ENCODE measurements around the gene YIPF6. TPM values are rescaled to one million over a fixed set of nuclear protein-coding genes. Genes with fewer than 3 reads are reported as not detected.
"Not testable (repeated sequence)": the region's sequence is repeated elsewhere in the genome, so short reads cannot be mapped to it uniquely, and the experiment has no call there.

Gene YIPF6
- 27.6 TPM for total RNA-seq

DNA sequence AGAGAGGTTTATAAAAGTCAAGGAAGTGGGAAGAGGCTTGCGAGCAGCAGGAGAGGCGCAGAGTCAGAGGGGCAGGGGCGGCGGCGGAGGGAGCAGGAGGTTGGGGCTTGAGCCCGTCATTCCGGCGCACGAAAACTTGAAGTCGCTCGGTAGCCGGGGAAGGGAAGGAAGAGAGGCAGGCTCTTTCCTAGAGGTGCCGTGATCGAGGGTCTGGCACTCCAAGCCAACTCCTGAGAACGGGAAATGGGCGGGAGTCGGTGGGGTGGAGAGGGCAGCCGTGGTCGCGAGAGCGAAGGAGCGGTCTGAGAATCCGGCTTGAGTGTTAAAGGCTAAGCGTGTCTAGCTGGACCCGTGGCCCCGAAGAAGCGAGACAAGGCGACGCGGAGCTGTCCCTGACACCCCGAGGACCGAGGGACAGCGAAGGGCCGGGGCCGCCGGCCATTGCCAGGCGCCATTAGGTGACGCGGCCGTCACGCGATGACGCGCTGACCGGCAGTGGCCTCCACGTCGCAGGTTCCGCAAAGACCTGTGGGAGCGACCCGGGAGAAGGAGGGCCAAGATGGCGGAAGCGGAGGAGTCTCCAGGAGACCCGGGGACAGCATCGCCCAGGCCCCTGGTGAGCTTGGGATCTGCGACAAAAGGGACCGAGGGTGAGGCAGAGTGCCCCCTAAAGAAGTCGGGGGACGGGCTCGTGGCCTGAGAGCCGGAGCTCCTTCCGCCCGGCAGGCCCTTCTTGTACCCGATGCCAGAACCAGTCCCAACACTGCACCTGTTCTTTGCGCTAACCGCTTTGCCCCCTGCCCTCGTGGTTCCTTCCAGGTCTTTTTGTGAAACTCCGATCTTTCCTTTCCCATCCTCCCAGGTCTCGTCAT is at the start of gene YIPF6:
Gene YIPF6, plus strand, starts transcription at position 544 of the 872 bp plus-strand sequence. Its CDS starts 16 bp downstream, at position 560.
- peak; percentile 40 for DNase-seq

DNA sequence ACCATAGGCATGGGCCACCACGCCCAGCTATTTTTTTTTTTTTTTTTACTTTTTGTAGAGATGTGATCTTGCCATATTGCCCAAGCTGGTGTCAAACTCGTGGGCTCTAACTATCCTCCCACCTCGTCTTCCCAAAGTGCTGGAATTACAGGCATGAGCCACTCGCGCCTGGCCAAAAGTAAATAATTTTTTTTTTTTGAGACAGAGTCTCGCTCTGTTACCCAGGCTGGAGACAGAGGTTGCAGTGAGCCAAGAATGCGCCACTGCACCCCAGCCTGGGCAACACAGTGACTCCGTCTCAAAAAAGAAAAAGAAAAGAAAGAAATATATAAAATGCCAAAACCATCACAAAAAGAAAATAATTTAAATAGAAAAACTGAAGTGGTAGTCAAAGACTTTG is 47.1 kb upstream of the YIPF6 start:
- no peak for DNase-seq

- DNase-seq = no peak
These were observed 44.2 kb upstream of the YIPF6 start for GRCh38 chrX:68454476-68455150.

- no peak for DNase-seq
These were observed 43.7 kb upstream of the YIPF6 start for GRCh38 chrX:68455151-68455510.

GRCh38 chrX:68461093-68461492 is 37.8 kb upstream of the YIPF6 start:
- DNase-seq = no peak

GRCh38 chrX:68461576-68461975 is 37.3 kb upstream of the YIPF6 start:
- no peak for DNase-seq

DNA sequence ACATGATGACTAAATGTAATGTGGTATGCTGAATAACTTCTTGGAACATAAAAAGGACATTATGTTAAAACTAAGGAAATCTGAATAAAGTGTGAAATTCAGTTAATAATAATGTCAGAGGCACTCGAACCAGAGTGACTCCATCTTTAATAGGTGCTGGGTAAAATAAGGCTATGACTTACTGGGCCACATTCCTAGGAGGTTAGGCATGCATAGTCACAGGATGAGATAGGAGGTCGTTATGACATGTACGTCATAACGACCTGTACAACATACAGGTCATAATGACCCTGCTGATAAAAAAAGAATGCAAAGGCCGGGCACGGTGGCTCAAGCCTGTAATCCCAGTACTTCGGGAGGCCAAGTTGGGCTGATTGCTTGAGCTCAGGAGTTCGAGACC is 36.7 kb upstream of the YIPF6 start:
- DNase-seq = no peak

- peak; percentile 19 for DNase-seq
These were observed 36.2 kb upstream of the YIPF6 start for GRCh38 chrX:68462653-68463052.

DNA sequence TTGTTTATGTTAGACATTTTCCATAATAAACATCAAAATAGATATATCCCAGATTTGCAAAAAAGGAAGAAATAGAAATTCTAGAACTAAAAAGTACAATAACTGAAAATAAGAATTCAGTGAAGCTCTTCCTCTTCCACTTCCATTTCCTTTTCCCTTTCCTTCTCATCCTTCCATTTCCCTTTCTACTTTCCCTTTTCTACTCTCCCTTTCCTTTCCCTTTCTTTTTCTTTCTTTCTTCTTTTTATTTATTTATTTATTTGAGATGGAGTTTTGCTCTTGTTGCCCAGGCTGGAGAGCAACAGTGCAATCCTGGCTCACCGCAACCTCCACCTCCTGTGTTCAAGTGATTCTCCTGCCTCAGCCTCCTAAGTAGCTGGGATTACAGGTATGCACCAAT is 35.0 kb upstream of the YIPF6 start:
- no peak for DNase-seq

- no peak for DNase-seq
These were observed 34.1 kb upstream of the YIPF6 start for GRCh38 chrX:68464796-68465195.

GRCh38 chrX:68480969-68481368 is 17.9 kb upstream of the YIPF6 start:
- no peak for DNase-seq

DNA sequence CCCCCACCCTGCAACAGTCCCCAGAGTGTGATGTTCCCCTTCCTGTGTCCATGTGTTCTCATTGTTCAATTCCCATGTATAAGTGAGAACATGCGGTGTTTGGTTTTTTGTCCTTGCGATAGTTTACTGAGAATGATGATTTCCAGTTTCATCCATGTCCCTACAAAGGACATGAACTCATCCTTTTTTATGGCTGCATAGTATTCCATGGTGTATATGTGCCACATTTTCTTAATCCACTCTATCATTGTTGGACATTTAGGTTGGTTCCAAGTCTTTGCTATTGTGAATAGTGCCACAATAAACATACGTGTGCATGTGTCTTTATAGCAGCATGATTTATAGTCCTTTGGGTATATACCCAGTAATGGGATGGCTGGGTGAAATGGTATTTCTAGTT is 12.7 kb upstream of the YIPF6 start:
- DNase-seq = not testable (repeated sequence)

GRCh38 chrX:68487254-68487653 is 11.6 kb upstream of the YIPF6 start:
- DNase-seq = no peak

DNA sequence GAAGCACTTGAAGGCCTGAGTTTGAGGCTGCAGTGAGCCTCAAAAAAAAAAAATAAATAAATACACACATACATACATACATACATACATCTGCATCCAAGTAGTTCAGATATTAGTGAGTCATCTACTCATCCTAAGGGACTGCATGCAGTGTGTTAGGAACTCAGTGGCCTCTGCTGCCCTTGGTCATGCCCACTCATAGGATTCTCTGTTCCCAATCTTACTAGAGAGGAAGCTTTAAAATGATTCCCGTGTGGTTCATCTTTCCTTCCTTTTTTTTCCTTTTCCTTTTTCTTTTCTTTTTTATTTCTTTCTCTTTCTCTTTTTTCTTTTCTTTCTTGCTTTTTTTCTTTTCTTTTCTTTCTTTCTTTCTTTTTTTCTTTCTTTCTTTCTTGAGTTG is 10.9 kb upstream of the YIPF6 start:
- DNase-seq = no peak

DNA sequence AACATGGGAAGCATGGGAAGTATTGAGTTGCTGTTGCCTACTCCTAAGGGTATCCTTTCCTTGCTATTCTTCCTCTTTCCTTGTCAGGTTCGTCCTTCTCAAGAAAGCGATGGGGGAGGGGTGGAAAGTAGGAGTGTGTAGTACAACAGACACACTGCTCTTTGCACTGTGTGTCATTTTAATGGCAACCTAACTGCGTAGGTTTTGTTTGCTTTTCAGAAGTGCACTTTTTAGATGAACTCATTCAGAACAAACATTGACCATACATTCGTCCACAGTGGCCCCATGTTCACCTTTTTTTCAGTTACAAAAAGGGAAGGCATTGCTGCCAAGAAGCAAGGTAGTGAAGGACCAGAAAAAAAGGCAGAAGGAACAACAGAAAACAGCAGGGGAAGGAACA is 10.2 kb upstream of the YIPF6 start:
- no peak for DNase-seq

DNA sequence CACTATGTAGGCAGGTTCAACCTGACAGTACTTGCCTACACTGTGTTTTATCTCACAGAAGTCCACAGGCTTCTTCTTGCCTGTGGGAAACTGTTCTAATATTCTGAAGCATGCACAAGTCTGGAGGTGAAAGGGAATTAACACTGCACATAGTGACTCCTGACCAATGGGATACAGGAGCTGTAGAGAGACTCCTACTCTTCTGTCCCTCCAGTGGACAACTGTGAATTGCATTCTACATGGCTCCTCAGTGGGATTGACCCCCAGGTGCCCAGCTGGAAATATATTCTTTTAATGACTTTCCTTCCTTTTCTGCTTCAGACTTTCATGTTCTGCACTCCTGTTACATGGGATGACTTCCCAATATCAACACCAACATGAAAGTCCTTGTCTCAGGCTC is 8.2 kb upstream of the YIPF6 start:
- DNase-seq = no peak

GRCh38 chrX:68492583-68492982 is 6.3 kb upstream of the YIPF6 start:
- DNase-seq = no peak

- not testable (repeated sequence) for DNase-seq
These were observed 5.1 kb upstream of the YIPF6 start for GRCh38 chrX:68493776-68494175.

- no peak for DNase-seq
These were observed 775 bp upstream of the YIPF6 start for GRCh38 chrX:68498044-68498507.

- DNase-seq = no peak
These were observed 973 bp downstream of the YIPF6 start for GRCh38 chrX:68499543-68500504.

GRCh38 chrX:68503836-68504636 is 5.2 kb downstream of the YIPF6 start:
- DNase-seq = no peak

- no peak for DNase-seq
These were observed 7.8 kb downstream of the YIPF6 start for GRCh38 chrX:68506649-68507048.
